GM12874 (cell line): ENCODE results near the gene PADI2.

Experiments
- CTCF ChIP-seq: IDR thresholded peaks from 2 replicates; pipeline ENCODE4 v1.5.1; 2011; ENCODE audit warnings: low read depth, mild to moderate bottlenecking, control low read depth, low read length, moderate library complexity; ENCODE audit not compliant: insufficient read depth

PADI2 gene

GRCh38 chr1:17148950-17149608, 29.8 kb upstream of the PADI2 start:
- no peak for TF ChIP-seq CTCF

- no peak for TF ChIP-seq CTCF
Observed at GRCh38 chr1:17145648-17146047, 26.4 kb upstream of the PADI2 start.

- TF ChIP-seq CTCF = no peak
Observed at GRCh38 chr1:17143760-17144159, 24.5 kb upstream of the PADI2 start.

- no peak for TF ChIP-seq CTCF
Observed at GRCh38 chr1:17141441-17142197, 22.4 kb upstream of the PADI2 start.

- TF ChIP-seq CTCF = no peak
Observed at GRCh38 chr1:17140279-17140678, 21.0 kb upstream of the PADI2 start.

GRCh38 chr1:17139637-17140036, 20.4 kb upstream of the PADI2 start:
- no peak for TF ChIP-seq CTCF

GRCh38 chr1:17137441-17137840, 18.2 kb upstream of the PADI2 start:
- TF ChIP-seq CTCF = no peak
